Esophagus muscularis mucosa (tissue), 4 donors: ENCODE results near the gene MRPL28. TPM values are rescaled to one million over a fixed set of nuclear protein-coding genes. Genes with fewer than 3 reads are reported as not detected.
"Not testable (repeated sequence)": the region's sequence is repeated elsewhere in the genome, so short reads cannot be mapped to it uniquely, and the experiment has no call there.

Source experiments
- DNase-seq: peaks from one replicate; pipeline ENCODE4 v3.0.0-alpha.2; 2017; ENCODE audit errors: extremely low spot score
- H3K27ac ChIP-seq, 4 donors: fragments of 200-600 bp; sonication (generic); replicated peaks in 1 of 4; 1 replicate in 3 of 4; 2 replicates in 1 of 4; pipeline ENCODE4 v1.5.1; 2016 to 2019; ENCODE audit warnings: mild to moderate bottlenecking in 1 of 4
- H3K27me3 ChIP-seq, 4 donors: fragments of 200-600 bp; sonication (generic); one replicate each; pipeline versions ENCODE4 v1.5.1 to v1.6.0; 2016 to 2019
- H3K36me3 ChIP-seq, 4 donors: fragments of 200-600 bp; sonication (generic); one replicate each; pipeline ENCODE4 v1.5.1; 2016 to 2019
- H3K4me1 ChIP-seq, 4 donors: fragments of 200-600 bp; sonication (generic); one replicate each; pipeline ENCODE4 v1.5.1; 2016 to 2019
- H3K4me3 ChIP-seq, 4 donors: fragments of 200-600 bp; sonication (generic); 1 replicate in 2 of 4; 2 replicates in 2 of 4; pipeline ENCODE4 v1.5.1; 2016 to 2019; ENCODE audit warnings: mild to moderate bottlenecking in 4 of 4, moderate library complexity in 1 of 4
- H3K9me3 ChIP-seq, 4 donors: fragments of 200-600 bp; sonication (generic); 1 replicate in 3 of 4; 2 replicates in 1 of 4; pipeline ENCODE4 v1.5.1; 2016 to 2019
- CTCF ChIP-seq, 3 experiments: fragments of 200-600 bp in 2 of 3; fragments of 450-650 bp in 1 of 3; sonication (generic) in 2 of 3; IDR thresholded peaks; one replicate each; pipeline ENCODE4 v1.5.1; 2017 to 2019; ENCODE audit warnings: antibody characterized with exemption in 3 of 3, mild to moderate bottlenecking in 2 of 3, moderate library complexity in 1 of 3
- EP300 ChIP-seq: sonication (generic); formaldehyde crosslinking; IDR thresholded peaks from one replicate; pipeline ENCODE4 v1.6.1; 2017; ENCODE audit warnings: antibody characterized with exemption
- POLR2A ChIP-seq: fragments of 450-650 bp; IDR thresholded peaks from one replicate; pipeline ENCODE4 v1.6.1; 2017; ENCODE audit warnings: antibody characterized with exemption, moderate library complexity, mild to moderate bottlenecking, low read depth
- POLR2AphosphoS5 ChIP-seq, 2 donors: sonication (generic); formaldehyde crosslinking; IDR thresholded peaks; one replicate each; pipeline ENCODE4 v1.6.1; 2017; ENCODE audit warnings: antibody characterized with exemption in 2 of 2
- WGBS: methylation state at CpG from one replicate; pipeline ENCODE4 v1.1.5; 2018; 5-methylcytosine and 5-hydroxymethylcytosine counted together
- intact Hi-C: fragments of 100-400 bp; cut with DNase I; formaldehyde crosslinking; loops from one replicate; pipeline ENCODE4 v1.15.1; 2023
- total RNA-seq, 4 donors: library from RNA; depleted of rRNA; stranded (reverse); fragments of >200 nt; gene quantifications; one replicate each; pipeline versions ENCODE4 v1.1.0 to v1.2.1, GENCODE V29; 2016

The MRPL28 gene
- total RNA-seq, 4 donors from 2014 or later = 53.6 to 93.8 (median 69.5) TPM

DNA sequence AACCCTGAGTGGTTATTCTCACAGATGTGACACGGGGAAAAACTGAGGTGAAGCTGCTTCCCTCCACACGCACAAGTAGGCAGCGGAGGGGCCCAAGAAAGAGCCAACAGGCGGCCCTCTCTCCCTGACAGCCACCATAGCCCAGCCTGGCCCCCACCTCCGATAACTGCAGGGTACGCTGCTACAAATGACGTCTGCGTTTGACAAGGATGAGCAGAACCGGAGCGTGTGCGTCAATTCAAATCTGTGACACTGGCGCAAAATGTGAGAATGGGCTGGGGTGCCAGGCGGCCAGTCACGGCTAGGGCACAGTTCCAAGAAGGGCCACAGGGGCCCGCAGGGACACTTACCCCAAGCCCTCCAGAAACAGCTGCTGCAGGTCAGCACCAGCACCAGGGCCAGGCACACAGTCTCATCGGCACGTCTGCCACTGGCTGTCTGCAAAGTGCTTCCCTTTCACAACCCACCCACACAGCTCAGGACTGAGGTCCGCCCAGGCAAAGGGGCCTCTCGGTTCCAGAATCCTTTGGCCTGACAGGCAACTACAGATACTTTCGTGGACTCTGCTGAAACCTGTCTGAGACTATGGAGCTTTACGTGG lies 32.3 kb downstream of the MRPL28 start:
- peaks cover 0 to 54% (median 15%) of the 10 kb centered on the region in 4 donors for H3K4me1 ChIP-seq
- peaks cover 0 to 7% (median 3%) of the 10 kb centered on the region in 4 donors for H3K36me3 ChIP-seq
- H3K4me3 ChIP-seq = no peak overlapping the region
- no peak for DNase-seq
- WGBS = 86% methylated on average over 18 of the region's 21 CpGs
- H3K27ac ChIP-seq = no peak overlapping the region
- H3K27me3 ChIP-seq = no peaks in the 10 kb centered on the region
- H3K9me3 ChIP-seq = no peaks in the 10 kb centered on the region
- TF ChIP-seq EP300 = no peak
- no peak for TF ChIP-seq POLR2A
- TF ChIP-seq POLR2AphosphoS5 (IDR thresholded peaks at IDR 0.05) = no peak
- TF ChIP-seq CTCF (IDR thresholded peaks at IDR 0.05) = no peak
- intact Hi-C loops = no loop called here

DNA sequence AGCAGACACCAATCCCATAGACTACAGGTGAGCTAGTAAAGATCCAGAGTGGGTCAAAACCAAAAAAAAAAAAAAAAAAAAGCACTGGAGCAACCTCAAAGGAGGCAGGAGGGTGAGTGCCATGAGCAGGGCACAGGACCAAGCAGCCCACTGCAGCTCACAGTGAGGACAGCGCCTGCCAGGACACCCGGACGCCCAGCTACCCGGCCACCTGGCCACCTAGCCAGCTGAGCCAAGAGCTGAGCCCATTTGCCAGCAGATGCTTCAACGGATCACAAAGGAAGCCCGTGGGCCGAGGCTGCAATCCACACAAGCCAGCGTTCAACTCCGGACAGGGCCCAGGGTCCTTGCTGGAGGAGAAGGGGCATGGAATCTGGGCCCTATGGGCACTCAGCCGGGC lies 32.9 kb downstream of the MRPL28 start:
- 78% methylated on average over 5 of the region's 10 CpGs for WGBS

DNA sequence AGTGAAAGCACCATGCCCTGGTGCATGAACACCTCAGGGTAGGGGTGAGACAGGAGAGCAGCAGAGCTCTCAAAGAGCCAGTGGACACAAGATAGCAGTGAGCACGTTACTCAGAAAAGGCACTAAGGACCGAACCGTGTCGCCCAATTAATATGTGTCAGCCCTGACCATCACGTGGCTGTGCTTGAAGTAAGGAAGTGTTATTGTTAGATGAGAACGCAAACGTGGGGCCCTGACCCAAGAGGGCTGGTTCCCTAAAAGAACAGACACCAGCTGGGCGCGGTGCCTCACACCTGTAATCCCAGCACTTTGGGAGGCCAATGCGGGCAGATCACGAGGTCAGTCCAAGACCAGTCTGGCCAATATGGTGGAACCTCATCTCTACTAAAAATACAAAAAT lies 34.1 kb downstream of the MRPL28 start:
- H3K27me3 ChIP-seq = no peaks in the 10 kb centered on the region
- no peaks in the 10 kb centered on the region for H3K9me3 ChIP-seq
- intact Hi-C loops = no loop called here
- TF ChIP-seq CTCF (IDR thresholded peaks at IDR 0.05) = no peak
- TF ChIP-seq POLR2AphosphoS5 (IDR thresholded peaks at IDR 0.05) = no peak
- no peak for TF ChIP-seq EP300
- no peak for TF ChIP-seq POLR2A
- DNase-seq = no peak
- peaks cover 0 to 62% (median 19%) of the 10 kb centered on the region in 4 donors for H3K4me1 ChIP-seq
- WGBS = 81% methylated on average over 11 of the region's 11 CpGs
- peaks cover 0 to 5% (median 0%) of the 10 kb centered on the region in 4 donors for H3K36me3 ChIP-seq
- no peak overlapping the region for H3K27ac ChIP-seq
- H3K4me3 ChIP-seq = no peak overlapping the region

More for the DNA sequence above, 32.9 kb downstream of the MRPL28 start:
- Histone ChIP-seq H3K9me3 (no peaks in the 10 kb centered on the region), H3K36me3 (peaks cover 0 to 7% (median under 1%) of the 10 kb centered on the region in 4 donors), H3K4me1 (peaks cover 0 to 55% (median 13%) of the 10 kb centered on the region in 4 donors), H3K27ac (no peak overlapping the region), H3K27me3 (no peaks in the 10 kb centered on the region), H3K4me3 (no peak overlapping the region)
- no peak for TF ChIP-seq CTCF (IDR thresholded peaks at IDR 0.05)
- intact Hi-C loops = no loop called here
- DNase-seq = no peak

- H3K9me3 ChIP-seq, intact Hi-C loops, H3K36me3 ChIP-seq, H3K27me3 ChIP-seq, H3K27ac ChIP-seq, DNase-seq, H3K4me3 ChIP-seq: not testable (repeated sequence)
- WGBS = 89% methylated on average over 11 of the region's 11 CpGs
- peaks cover 0 to 64% (median 23%) of the 10 kb centered on the region in 4 donors for H3K4me1 ChIP-seq
Observed at GRCh38 chr16:334861-335632, 35.3 kb downstream of the MRPL28 start.

DNA sequence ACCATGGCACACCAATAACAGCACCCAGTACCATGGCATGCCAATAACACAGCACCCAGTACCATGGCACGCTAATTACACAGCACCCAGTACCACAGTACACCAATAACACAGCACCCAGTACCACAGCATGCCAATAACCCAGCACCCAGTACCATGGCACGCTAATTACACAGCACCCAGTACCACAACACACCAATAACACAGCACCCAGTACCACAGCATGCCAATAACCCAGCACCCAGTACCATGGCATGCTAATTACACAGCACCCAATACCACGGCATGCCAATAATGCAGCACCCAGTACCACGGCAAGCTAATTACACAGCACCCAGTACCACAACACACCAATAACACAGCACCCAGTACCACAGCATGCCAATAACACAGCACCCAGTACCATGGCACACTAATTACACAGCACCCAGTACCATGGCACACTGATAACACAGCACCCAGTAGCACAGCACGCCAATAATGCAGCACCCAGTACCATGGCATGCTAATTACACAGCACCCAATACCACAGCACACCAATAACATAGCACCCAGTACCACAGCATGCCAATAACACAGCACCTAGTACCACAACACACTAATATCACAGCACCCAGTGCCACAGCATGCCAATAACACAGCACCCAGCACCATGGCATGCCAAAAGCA lies 36.0 kb downstream of the MRPL28 start:
- WGBS = 88% methylated on average over 5 of the region's 5 CpGs
- H3K27me3 ChIP-seq, DNase-seq, H3K9me3 ChIP-seq, intact Hi-C loops, H3K4me3 ChIP-seq, H3K27ac ChIP-seq, H3K36me3 ChIP-seq: not testable (repeated sequence)
- H3K4me1 ChIP-seq = peaks cover 0 to 58% (median 16%) of the 10 kb centered on the region in 4 donors
